Stomach (tissue), 9 donors: Measurements from ENCODE around the gene RPS6KC1. TPM values are rescaled to one million over a fixed set of nuclear protein-coding genes. Genes with fewer than 3 reads are reported as not detected.

Experiments used
- DNase-seq, 2 donors: peaks; one replicate each; pipeline versions ENCODE4 v3.0.0 to v3.0.0-alpha.2; 2013 to 2019
- H3K27ac ChIP-seq, 5 donors: fragments of 200-600 bp in 4 of 5; sonication (generic) in 4 of 5; one replicate each; pipeline ENCODE4 v1.5.1; 2013 to 2019; ENCODE audit warnings: mild to moderate bottlenecking in 1 of 5, moderate library complexity in 1 of 5
- H3K27me3 ChIP-seq, 3 donors: fragments of 200-600 bp; sonication (generic); one replicate each; pipeline ENCODE4 v1.5.1; 2017 to 2019; ENCODE audit warnings: mixed run types in 1 of 3
- H3K36me3 ChIP-seq, 4 donors: fragments of 200-600 bp; sonication (generic); 1 replicate in 3 of 4; 2 replicates in 1 of 4; pipeline ENCODE4 v1.5.1; 2016 to 2019
- H3K4me1 ChIP-seq, 4 donors: fragments of 200-600 bp; sonication (generic); one replicate each; pipeline ENCODE4 v1.5.1; 2016 to 2019
- H3K4me3 ChIP-seq, 4 donors: fragments of 200-600 bp; sonication (generic) in 3 of 4; one replicate each; pipeline ENCODE4 v1.5.1; 2016 to 2019; ENCODE audit warnings: mild to moderate bottlenecking in 1 of 4
- H3K9me3 ChIP-seq, 4 donors: fragments of 200-600 bp; sonication (generic); one replicate each; pipeline ENCODE4 v1.5.1; 2016 to 2019
- EP300 ChIP-seq: sonication (generic); formaldehyde crosslinking; IDR thresholded peaks from one replicate; pipeline ENCODE4 v1.6.1; 2017; ENCODE audit warnings: antibody characterized with exemption
- POLR2A ChIP-seq, 4 donors: fragments of 450-650 bp; IDR thresholded peaks; one replicate each; pipeline ENCODE4 v1.6.1; 2016; ENCODE audit warnings: antibody characterized with exemption in 4 of 4, control low read depth in 2 of 4, mild to moderate bottlenecking in 1 of 4, moderate library complexity in 1 of 4
- POLR2AphosphoS5 ChIP-seq, 3 donors: sonication (generic); formaldehyde crosslinking; IDR thresholded peaks; one replicate each; pipeline ENCODE4 v1.6.1; 2016; ENCODE audit warnings: antibody characterized with exemption in 3 of 3
- WGBS, 5 donors: extraction: QIAGEN DNeasy Blood & Tissue Kit in 3 of 5; methylation state at CpG; one replicate each; pipeline versions ENCODE4 v1.1.5 to v1.1.7; 2013 to 2018; 5-methylcytosine and 5-hydroxymethylcytosine counted together
- intact Hi-C: fragments of 100-400 bp; cut with DNase I; formaldehyde crosslinking; loops from one replicate; pipeline ENCODE4 v1.15.1; 2023; ENCODE audit warnings: low total_unique reads
- polyA plus RNA-seq, 3 donors: library from polyadenylated mRNA; stranded (reverse); fragments of 200-250 nt; gene quantifications; one replicate each; pipeline ENCODE4 v1.2.3, GENCODE V29; 2013
- total RNA-seq, 5 donors: library from RNA; depleted of rRNA; stranded (reverse); fragments of >200 nt; gene quantifications; one replicate each; pipeline versions ENCODE4 v1.1.0 to v1.2.3, GENCODE V29; 2014 to 2016
- TF ChIP-seq, protein P1 (sequence below), 7 experiments: fragments of 450-650 bp in 4 of 7; fragments of 200-600 bp in 3 of 7; sonication (generic) in 3 of 7; IDR thresholded peaks; one replicate each; pipeline ENCODE4 v1.5.1; 2016 to 2019; ENCODE audit warnings: antibody characterized with exemption in 7 of 7, control low read depth in 2 of 7, mild to moderate bottlenecking in 1 of 7
- donor health status: healthy with polysubstance abuse.
- donor health status: Bipolar disorder and iron deficiency.
- donor health status: healthy.

RPS6KC1 gene
- total and polyA plus RNA-seq, 8 donors = 3.8 to 137 (median 8.9) TPM

DNA sequence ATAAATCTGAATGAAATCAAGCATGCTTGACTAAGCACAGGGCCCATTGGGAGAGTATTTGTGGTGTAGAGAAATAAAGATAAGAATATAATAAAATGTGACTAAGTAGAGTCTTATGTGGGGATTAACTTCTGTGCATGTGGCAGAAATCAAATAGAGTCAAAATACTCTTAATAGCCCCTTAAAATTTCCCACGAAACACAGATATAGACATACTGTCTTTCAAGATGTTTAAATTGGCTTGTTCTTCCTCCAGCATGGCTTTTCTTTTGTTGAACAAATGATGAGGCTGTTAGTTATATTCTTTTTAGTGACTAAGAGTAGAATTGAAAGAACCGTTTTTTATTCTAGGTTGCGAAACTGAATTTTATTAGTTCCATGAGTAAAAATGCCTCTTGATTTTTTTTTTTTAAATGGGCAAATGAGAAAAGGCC is 112.3 kb downstream of the RPS6KC1 start:
- H3K36me3 ChIP-seq = peaks cover 0 to 3% (median 0%) of the 10 kb centered on the region in 4 donors
- no peak for TF ChIP-seq EP300
- no peak for TF ChIP-seq POLR2A (IDR thresholded peaks at IDR 0.05)
- TF ChIP-seq, protein P1, sequence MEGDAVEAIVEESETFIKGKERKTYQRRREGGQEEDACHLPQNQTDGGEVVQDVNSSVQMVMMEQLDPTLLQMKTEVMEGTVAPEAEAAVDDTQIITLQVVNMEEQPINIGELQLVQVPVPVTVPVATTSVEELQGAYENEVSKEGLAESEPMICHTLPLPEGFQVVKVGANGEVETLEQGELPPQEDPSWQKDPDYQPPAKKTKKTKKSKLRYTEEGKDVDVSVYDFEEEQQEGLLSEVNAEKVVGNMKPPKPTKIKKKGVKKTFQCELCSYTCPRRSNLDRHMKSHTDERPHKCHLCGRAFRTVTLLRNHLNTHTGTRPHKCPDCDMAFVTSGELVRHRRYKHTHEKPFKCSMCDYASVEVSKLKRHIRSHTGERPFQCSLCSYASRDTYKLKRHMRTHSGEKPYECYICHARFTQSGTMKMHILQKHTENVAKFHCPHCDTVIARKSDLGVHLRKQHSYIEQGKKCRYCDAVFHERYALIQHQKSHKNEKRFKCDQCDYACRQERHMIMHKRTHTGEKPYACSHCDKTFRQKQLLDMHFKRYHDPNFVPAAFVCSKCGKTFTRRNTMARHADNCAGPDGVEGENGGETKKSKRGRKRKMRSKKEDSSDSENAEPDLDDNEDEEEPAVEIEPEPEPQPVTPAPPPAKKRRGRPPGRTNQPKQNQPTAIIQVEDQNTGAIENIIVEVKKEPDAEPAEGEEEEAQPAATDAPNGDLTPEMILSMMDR (IDR thresholded peaks at IDR 0.05) = no peak
- TF ChIP-seq POLR2AphosphoS5 (IDR thresholded peaks at IDR 0.05) = no peak
- no peaks in the 10 kb centered on the region for H3K4me1 ChIP-seq
- intact Hi-C loops = no loop called here
- no peak overlapping the region for H3K27ac ChIP-seq
- no peaks in the 10 kb centered on the region for H3K9me3 ChIP-seq
- 89 to 95% (median 93%) methylated on average over 3 of the region's 3 CpGs for WGBS, 5 donors
- H3K4me3 ChIP-seq = no peak overlapping the region
- H3K27me3 ChIP-seq = no peaks in the 10 kb centered on the region
- no peak for DNase-seq

DNA sequence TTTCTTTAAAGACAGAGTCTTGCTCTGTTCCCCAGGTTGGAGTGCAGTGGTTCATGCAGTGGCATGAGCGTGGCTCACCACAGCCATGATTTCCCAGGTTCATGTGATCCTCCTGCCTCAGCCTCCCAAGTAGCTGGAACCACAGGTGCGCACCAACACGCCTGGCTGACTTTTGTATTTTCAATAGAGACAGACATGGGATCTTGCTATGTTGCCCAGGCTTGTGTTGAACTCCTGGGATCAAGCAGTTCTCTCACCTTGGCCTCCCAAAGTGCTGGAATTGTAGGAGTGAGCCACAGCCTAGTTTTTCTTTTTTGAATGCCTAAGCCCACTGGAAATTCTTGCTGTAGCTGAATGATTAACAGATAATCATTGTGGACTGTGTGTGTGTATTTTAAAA is 113.5 kb downstream of the RPS6KC1 start:
- intact Hi-C loops = no loop called here
- 97 to 99% (median 98%) methylated on average over 3 of the region's 3 CpGs for WGBS, 5 donors
- DNase-seq = no peak
- Histone ChIP-seq H3K36me3 (peaks cover 0 to 9% (median 0%) of the 10 kb centered on the region in 4 donors), H3K4me3 (no peak overlapping the region), H3K9me3 (no peaks in the 10 kb centered on the region), H3K4me1 (no peaks in the 10 kb centered on the region), H3K27me3 (no peaks in the 10 kb centered on the region), H3K27ac (no peak overlapping the region)
- no peak for TF ChIP-seq POLR2A (IDR thresholded peaks at IDR 0.05)
- no peak for TF ChIP-seq POLR2AphosphoS5 (IDR thresholded peaks at IDR 0.05)
- TF ChIP-seq EP300 = no peak
- TF ChIP-seq, protein P1 (IDR thresholded peaks at IDR 0.05) = no peak

DNA sequence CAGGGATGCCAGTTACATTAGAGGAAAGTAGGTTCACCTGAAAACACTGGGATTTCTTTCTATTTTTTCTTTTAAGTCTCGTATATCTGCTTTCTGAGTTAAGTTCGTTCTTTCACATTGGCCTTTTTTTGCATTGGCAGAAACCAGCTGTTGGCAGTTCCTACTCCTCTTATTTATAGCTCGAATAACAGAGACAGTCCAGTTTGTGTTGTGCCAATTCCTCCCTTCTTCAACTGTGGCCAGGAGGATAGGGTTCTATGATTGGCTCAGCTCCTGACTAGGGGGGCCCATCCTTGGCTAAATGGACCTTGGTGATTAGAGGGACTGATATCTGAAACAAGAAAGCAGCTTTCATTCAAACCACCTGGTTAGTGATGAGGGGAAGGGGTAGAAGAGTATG is 115.8 kb downstream of the RPS6KC1 start:
- no peak for TF ChIP-seq POLR2AphosphoS5 (IDR thresholded peaks at IDR 0.05)
- no peak for TF ChIP-seq POLR2A (IDR thresholded peaks at IDR 0.05)
- TF ChIP-seq, protein P1 (IDR thresholded peaks at IDR 0.05) = no peak
- no peak for TF ChIP-seq EP300
- Histone ChIP-seq H3K36me3 (peaks cover 0 to 9% (median 2%) of the 10 kb centered on the region in 4 donors), H3K4me1 (no peaks in the 10 kb centered on the region), H3K4me3 (no peak overlapping the region), H3K27ac (no peak overlapping the region), H3K27me3 (no peaks in the 10 kb centered on the region), H3K9me3 (no peaks in the 10 kb centered on the region)
- intact Hi-C loops = no loop called here
- 51 to 68% (median 58%) methylated on average over 3 of the region's 3 CpGs for WGBS, 5 donors
- DNase-seq = no peak

DNA sequence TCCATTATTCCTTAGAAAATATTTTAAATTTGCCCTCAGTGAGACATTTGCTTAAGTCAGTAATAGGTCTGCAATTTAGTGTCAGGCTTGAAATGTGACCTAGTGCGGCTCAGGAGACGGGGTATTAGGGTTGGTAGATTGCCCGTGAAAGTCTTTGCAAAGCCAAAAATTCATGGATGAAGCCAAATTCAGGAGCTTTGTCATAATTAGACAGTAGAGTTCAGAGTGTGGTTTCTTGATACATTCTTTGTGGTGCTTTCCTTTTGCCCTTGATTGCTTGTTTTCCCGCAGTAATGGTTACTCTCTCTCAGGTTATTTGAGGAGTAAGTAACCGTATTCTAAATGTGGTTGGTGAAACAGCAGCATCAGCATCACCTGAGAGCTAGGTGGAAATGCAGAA is 120.7 kb downstream of the RPS6KC1 start:
- Histone ChIP-seq H3K27me3 (no peaks in the 10 kb centered on the region), H3K4me3 (no peak overlapping the region), H3K27ac (no peak overlapping the region), H3K36me3 (peaks cover 0 to 24% (median 20%) of the 10 kb centered on the region in 4 donors), H3K9me3 (no peaks in the 10 kb centered on the region), H3K4me1 (no peaks in the 10 kb centered on the region)
- intact Hi-C loops = no loop called here
- DNase-seq = no peak
- TF ChIP-seq, protein P1 (IDR thresholded peaks at IDR 0.05) = no peak
- TF ChIP-seq EP300 (no peak), POLR2AphosphoS5 (IDR thresholded peaks at IDR 0.05) (no peak), POLR2A (IDR thresholded peaks at IDR 0.05) (no peak)
- 94 to 98% (median 98%) methylated on average over 5 of the region's 5 CpGs for WGBS, 5 donors
